ENCODE measurements around the gene NRG4. TPM values are rescaled to one million over a fixed set of nuclear protein-coding genes. Genes with fewer than 3 reads are reported as not detected.

The NRG4 gene, protein sequence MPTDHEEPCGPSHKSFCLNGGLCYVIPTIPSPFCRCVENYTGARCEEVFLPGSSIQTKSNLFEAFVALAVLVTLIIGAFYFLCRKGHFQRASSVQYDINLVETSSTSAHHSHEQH
- 0.58 and 1.0 TPM in 2 replicates for total RNA-seq (2011; cell fraction: chromatin; rRNA removed; ENCODE audit: low replicate concordance)
- 0.83 TPM in 1 of 2 replicates, not detected in the other for total RNA-seq (2011; cell fraction: nucleolus; rRNA removed)
- total RNA-seq (2011; cell fraction: nucleoplasm; rRNA removed): 0.61 and 0.81 TPM in 2 replicates
- total RNA-seq (2014; rRNA removed) (0.50 and 0.86 TPM in 2 replicates), total RNA-seq (2014; rRNA removed; fragmentation: Illumina TruSeq; extraction: Trizol) (0.76 and 0.80 TPM in 2 replicates), total RNA-seq (2015; rRNA removed; fragmentation: Illumina TruSeq; extraction: Trizol) (1.7 and 2.3 TPM in 2 replicates), total RNA-seq (2021) (1.5 TPM in 2 replicates), polyA plus RNA-seq (2011; rRNA removed) (0.05 and 0.33 TPM in 2 replicates), polyA plus RNA-seq (2014; fragmentation: Illumina TruSeq; extraction: Trizol) (0.71 and 1.2 TPM in 2 replicates), polyA plus RNA-seq (2014; fragmentation: Nextera tagmentation; extraction: Ambion mirVana) (1 to 10 TPM; 2.4 to 2.5 TPM), polyA plus RNA-seq (2014; rRNA removed) (0.60 and 1.2 TPM in 2 replicates), polyA minus RNA-seq (2011; rRNA and poly(A)+ RNA removed) (0.95 TPM in 1 of 2 replicates, not detected in the other), Bru-seq, nascent RNA (percentile 43 among the genes with signal in this experiment), BruChase-seq, experiment 1, labeled RNA remaining after a 2-hour chase (percentile 44 among the genes with signal in this experiment), BruChase-seq, experiment 2, labeled RNA remaining after a 6-hour chase (percentile 42 among the genes with signal in this experiment)
- polyA plus RNA-seq (2011; cell fraction: cytosol; rRNA removed): 0.37 TPM in 1 of 2 replicates, not detected in the other
- 0.04 and 0.10 TPM in 2 replicates for polyA plus RNA-seq (2011; cell fraction: nucleus; rRNA removed)
- 1.4 and 1.8 TPM in 2 replicates for polyA plus RNA-seq (2012)
- polyA minus RNA-seq (2011; cell fraction: cytosol; rRNA and poly(A)+ RNA removed): not detected in 2 replicates
- 0.11 and 0.27 TPM in 2 replicates for polyA minus RNA-seq (2011; cell fraction: nucleus; rRNA and poly(A)+ RNA removed)
- long read RNA-seq, experiment 1, partial matches to known transcripts: 1 of 1 reads
- long read RNA-seq, experiment 1, other reads (novel, unspliced or antisense): 0 of 1 reads
- long read RNA-seq, experiment 2: 0 reads
- long read RNA-seq, experiment 3, partial matches to known transcripts: 0 of 1 reads
- long read RNA-seq, experiment 3, other reads (novel, unspliced or antisense): 1 of 1 reads

DNA sequence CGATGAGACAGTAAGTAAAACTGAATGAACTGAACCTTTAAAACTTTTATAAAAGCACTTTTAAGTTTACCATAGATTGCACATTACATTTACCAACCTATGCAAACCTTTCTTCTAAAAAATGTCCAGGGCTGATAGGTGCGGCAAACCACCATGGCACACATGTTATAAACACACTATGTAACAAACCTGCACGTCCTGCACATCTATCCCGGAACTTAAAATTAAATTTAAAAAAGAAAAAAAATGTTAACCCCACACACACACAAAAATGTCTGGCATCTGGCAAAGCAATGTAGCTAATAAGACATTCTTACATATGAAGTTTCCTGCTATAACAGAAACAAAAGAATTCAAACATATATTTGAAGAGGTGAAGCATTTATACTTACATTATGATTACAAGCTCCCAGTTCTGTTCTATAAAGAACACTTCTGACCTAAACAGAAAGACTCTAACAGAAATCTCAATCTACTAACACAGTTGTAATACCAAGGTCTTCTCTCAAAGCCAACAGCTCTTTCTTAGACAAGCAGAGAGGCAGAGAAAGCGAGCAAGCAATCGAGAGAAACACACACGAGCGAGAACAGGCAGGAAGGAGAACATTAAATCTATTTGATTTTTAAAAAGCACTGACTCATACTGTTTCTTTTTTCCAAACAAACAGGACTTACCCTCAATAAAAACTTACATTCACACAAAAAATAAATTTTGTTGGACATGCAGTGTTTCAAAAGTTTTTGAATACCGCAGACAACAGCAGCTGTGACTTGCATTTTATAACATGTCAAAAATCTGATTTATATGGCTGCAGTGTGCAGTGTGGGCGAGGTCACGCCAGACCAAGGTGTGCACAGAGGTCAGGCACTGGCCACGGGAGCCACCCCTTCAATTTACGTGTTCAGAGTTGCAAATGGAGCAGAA lies at the start of gene NRG4:
Gene NRG4 (minus strand): TSS at position 798 of the 925 bp plus-strand sequence. CDS start 1,194 bp downstream, outside the sequence.
- no peaks in the 10 kb centered on the region for H3K27me3 ChIP-seq (ENCODE audit: control insufficient read depth in 2 of 2, insufficient read depth in 2 of 2, low read length in 2 of 2)
- H3K9me1 ChIP-seq (ENCODE audit: control insufficient read depth, insufficient read depth, low read length): no peaks in the 10 kb centered on the region
- BruUV-seq (replicated peaks): TSS peak; percentile 68
- CTCF ChIA-PET (ENCODE audit: low intra/inter-chr PET ratio): no interaction called here
- DNase-seq (ENCODE audit: extremely low read depth in 1 of 4, low spot score in 3 of 4) (peak in 2 of 4 experiments; percentile 55 to 70), ATAC-seq (peak; percentile 100), FAIRE-seq (peak; percentile 92)
- H3K9ac ChIP-seq (ENCODE audit: insufficient read depth in 1 of 2, low read depth in 2 of 2, low read length in 2 of 2): peak within 1 kb of the TSS in 1 of 2 experiments; percentile 47; a peak in 2 of 4 replicates
- H4K20me1 ChIP-seq (replicated peaks; ENCODE audit: control insufficient read depth, insufficient read depth, low read length): no peaks in the 10 kb centered on the region
- no peaks in the 10 kb centered on the region for H3K79me2 ChIP-seq (ENCODE audit: control insufficient read depth, insufficient read depth, low read length)
- no peaks in the 10 kb centered on the region for H3K9me3 ChIP-seq (replicated peaks; ENCODE audit: control insufficient read depth, insufficient read depth, low read depth, low read length)
- in situ Hi-C loops (cut with MboI) (no loop called here), intact Hi-C loops (cut with micrococcal nuclease) (no loop called here)
- H2AFZ ChIP-seq (ENCODE audit: low read depth, low read length): peak within 1 kb of the TSS; percentile 77
- H3K27ac ChIP-seq (ENCODE audit: extremely low read depth, low read depth, low read length): peak within 1 kb of the TSS; percentile 71; the same call in 2 of the 3 replicates
- POLR2A ChIA-PET: interaction anchor here (0.7 to 1.5 kb wide), 2 partner anchors 11 to 103 kb away, joined by 3 to 6 read pairs; no protein-coding TSS in a partner anchor
- H3K4me3 ChIP-seq: peak within 1 kb of the TSS; percentile 14; the same call in 1 of the 2 replicates
- H3K4me1 ChIP-seq (replicated peaks in 1 of 2; ENCODE audit: control insufficient read depth in 2 of 2, insufficient read depth in 2 of 2, low read length in 2 of 2): 0 out of 5 replicates have a peak, but pooled peaks cover 0 to 3% of the 10 kb centered on the region in 2 experiments
- no peaks in the 10 kb centered on the region for H3K36me3 ChIP-seq (ENCODE audit: control insufficient read depth, insufficient read depth, low read length)
- H3K4me2 ChIP-seq (ENCODE audit: insufficient read depth, low read length): peak within 1 kb of the TSS; percentile 50
- 5% methylated on average over 13 of the region's 13 CpGs for WGBS (ENCODE audit: insufficient coverage, low coverage, missing lambda C conversion rate)
- no peak for TF ChIP-seq SIX5 (IDR thresholded peaks at IDR 0.05; ENCODE audit: borderline replicate concordance in 1 of 2, insufficient read depth in 1 of 2, low read depth in 1 of 2, low read length in 2 of 2)
- no peak for TF ChIP-seq HEY1 (CRISPR knock-in tag; IDR thresholded peaks at IDR 0.05; ENCODE audit: borderline replicate concordance)
- no peak for TF ChIP-seq SPI1 (IDR thresholded peaks at IDR 0.05; ENCODE audit: borderline replicate concordance, low read depth, low read length)
- no peak for TF ChIP-seq HDAC8 (tag; IDR thresholded peaks at IDR 0.05)
- TF ChIP-seq TAF9B (IDR thresholded peaks at IDR 0.05; ENCODE audit: partially characterized antibody): peak; percentile 12
- TF ChIP-seq, protein P1, sequence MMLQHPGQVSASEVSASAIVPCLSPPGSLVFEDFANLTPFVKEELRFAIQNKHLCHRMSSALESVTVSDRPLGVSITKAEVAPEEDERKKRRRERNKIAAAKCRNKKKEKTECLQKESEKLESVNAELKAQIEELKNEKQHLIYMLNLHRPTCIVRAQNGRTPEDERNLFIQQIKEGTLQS (IDR thresholded peaks at IDR 0.05): 0 out of 2 replicates have a peak, but pooled peaks have one; percentile 31
- TF ChIP-seq, protein P1 (CRISPR knock-in tag; conservative IDR thresholded peaks at IDR 0.05): no peak
- TF ChIP-seq ZNF717 (CRISPR knock-in tag; IDR thresholded peaks at IDR 0.05): no peak
- TF ChIP-seq, protein P2, sequence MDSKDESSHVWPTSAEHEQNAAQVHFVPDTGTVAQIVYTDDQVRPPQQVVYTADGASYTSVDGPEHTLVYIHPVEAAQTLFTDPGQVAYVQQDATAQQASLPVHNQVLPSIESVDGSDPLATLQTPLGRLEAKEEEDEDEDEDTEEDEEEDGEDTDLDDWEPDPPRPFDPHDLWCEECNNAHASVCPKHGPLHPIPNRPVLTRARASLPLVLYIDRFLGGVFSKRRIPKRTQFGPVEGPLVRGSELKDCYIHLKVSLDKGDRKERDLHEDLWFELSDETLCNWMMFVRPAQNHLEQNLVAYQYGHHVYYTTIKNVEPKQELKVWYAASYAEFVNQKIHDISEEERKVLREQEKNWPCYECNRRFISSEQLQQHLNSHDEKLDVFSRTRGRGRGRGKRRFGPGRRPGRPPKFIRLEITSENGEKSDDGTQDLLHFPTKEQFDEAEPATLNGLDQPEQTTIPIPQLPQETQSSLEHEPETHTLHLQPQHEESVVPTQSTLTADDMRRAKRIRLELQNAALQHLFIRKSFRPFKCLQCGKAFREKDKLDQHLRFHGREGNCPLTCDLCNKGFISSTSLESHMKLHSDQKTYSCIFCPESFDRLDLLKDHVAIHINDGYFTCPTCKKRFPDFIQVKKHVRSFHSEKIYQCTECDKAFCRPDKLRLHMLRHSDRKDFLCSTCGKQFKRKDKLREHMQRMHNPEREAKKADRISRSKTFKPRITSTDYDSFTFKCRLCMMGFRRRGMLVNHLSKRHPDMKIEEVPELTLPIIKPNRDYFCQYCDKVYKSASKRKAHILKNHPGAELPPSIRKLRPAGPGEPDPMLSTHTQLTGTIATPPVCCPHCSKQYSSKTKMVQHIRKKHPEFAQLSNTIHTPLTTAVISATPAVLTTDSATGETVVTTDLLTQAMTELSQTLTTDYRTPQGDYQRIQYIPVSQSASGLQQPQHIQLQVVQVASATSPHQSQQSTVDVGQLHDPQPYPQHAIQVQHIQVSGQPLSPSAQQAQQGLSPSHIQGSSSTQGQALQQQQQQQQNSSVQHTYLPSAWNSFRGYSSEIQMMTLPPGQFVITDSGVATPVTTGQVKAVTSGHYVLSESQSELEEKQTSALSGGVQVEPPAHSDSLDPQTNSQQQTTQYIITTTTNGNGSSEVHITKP (IDR thresholded peaks at IDR 0.05; ENCODE audit: partially characterized antibody): no peak
- TF ChIP-seq FIP1L1 (IDR thresholded peaks at IDR 0.05; ENCODE audit: low read depth, low read length, poor library complexity, severe bottlenecking): no peak
